GM19438 (cell line): Measurements from ENCODE around the gene NANP.
"Not testable (repeated sequence)": the region's sequence is repeated elsewhere in the genome, so short reads cannot be mapped to it uniquely, and the experiment has no call there.

Source experiments
- ATAC-seq: cut with Tn5 transposase; IDR thresholded peaks from one replicate; pipeline ENCODE4 v1.9.1; 2021; ENCODE audit warnings: low read depth; ENCODE audit not compliant: unreplicated experiment

Gene NANP, protein sequence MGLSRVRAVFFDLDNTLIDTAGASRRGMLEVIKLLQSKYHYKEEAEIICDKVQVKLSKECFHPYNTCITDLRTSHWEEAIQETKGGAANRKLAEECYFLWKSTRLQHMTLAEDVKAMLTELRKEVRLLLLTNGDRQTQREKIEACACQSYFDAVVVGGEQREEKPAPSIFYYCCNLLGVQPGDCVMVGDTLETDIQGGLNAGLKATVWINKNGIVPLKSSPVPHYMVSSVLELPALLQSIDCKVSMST

DNA sequence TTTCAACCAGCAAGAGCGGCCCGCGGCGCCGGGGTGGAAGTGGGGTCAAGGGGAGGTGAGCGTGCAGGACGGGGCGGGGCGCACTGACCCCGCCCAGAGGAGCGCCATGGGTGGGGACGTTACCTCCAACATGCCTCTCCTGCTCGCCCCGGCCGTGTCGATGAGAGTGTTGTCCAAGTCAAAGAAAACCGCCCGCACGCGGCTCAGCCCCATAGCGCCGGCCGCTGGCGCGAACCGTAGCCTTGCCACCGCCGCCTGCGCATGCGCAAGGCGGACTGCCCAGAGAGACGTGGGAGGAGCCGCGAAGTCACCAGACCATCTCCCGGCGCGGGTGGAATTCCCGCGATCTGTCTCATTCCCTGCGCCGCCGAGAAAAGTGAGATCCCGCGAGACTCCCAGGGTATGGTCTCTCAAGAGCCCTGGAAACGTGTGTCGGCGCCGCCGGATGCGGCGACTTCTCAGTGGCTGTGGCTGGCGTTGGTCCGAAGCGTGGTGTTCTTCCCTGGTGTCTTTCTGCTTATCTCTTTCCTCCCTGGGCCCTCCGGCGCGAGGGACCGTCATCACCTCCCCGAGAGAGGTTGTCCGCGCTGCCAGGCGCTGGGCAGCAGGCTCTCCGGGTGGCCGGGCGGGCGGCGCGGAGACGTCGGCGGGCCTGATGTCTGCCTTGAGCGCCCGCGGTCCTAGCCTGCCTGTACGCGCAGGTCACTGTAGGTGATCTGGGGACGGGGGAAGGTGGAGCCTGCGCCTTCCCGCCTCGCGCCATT is at the start of gene NANP:
Gene NANP, minus strand, starts transcription at position 279 of the 764 bp plus-strand sequence. Its CDS starts 66 bp downstream, at position 213.
- peak; percentile 83 for ATAC-seq

DNA sequence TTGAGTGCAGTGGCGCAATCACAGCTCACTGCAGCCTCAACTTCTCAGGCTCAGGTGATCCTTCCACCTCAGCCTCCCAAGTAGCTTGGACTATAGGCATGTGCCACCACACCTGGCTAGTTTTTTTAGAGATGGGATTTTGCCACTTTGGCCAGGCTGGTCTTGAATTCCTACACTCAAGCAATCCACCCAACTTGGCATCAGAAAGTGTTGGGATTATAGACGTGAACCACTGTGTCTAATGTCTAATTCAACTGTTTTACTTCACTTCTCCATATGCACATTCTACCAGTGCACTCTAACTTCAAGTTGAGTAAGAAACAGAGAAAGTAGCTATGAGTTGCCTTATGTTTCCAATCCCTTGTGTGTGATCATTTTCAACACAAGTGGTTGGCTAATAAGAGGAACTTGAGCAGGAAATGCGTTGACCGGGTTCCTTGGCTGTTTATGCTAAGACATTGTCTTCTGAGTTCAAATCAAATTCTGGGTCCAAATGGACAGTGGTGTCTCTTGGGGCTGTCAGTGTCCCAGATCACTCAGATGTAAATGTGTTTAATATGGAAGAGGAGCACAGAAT is 48.9 kb upstream of the NANP start:
- no peak for ATAC-seq

DNA sequence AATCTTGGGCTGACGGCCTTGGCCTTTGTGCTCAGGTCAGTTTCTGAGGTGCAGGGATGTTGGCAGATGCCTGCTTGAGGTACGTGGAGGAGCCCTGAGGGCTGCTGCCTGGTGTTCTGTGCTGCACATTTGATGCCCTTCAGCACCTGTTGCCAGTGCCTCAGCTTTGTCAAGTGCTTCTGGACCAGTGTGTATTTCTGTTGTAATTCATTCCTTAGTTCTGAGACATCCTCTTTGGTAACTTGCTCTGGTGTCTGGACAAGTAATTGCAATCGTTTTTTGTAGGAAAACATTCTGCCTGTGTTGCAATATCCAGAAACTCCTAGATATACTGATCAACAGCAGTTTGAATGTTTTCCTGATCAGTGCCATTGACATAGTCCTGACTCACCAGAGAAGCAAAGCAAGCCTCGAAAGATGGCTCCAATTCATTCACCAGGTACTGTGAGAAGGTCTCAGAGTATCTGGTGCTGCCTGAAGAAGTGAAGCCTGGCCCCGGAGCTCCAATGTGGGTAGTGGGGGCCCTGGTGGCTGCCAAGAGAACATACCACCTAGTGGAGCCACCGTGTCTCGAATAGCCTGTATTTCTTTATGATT is 46.1 kb upstream of the NANP start:
- no peak for ATAC-seq

DNA sequence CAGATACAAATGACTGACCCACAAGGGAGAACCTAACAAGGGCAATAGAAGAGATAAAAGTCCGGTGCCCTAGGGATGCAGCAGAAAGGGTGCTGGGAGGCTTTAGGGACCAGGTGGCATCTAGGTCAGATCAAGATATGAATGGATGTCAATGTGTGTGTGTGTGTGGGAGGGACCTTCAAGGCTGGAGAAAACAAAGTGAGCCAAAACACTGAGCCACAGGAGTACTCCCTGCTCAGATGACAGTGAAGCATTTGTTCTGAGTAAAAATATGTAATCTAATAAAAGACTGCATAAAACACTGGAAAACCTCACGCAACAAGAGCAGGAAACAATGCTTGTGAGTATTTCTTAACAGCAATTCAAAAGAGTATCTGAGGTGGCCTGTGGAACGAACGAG is 44.6 kb upstream of the NANP start:
- no peak for ATAC-seq

DNA sequence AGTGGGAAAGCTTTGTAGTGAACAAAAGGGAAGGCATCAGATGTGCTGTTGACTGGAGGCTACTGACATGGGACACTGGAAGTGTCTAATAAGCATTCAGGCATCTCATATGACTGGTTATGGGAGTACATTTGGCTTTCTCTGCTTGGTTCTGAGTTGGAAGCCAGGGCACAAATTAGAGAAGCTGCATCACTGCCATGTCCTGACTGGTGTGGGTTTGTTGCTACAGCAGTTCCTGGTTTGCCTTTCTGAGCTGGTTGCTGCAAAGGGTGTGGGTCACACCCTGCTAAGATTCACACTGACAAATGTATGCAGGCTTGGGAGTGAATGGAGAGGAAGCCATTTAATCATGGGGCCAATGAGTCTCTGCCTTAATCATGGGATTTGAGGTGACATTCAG is 36.2 kb upstream of the NANP start:
- no peak for ATAC-seq

DNA sequence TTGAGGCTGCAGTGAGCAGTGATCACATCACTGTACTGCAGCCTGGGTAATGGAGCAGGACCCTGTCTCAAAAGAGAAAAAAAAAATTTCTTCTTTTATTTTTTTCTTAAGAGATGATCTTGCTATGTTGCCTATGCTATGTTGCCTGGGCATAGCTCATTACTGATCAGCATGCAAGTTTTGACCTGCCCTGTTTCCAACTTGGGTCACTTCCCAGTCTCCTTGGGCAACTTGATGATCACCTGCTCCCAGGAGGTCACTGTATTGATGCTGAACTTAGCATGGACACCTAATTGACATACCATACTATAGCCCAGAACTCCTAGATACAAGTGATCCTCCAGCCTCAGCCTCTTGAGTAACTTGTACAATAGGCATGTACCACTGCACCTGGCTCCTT is 30.7 kb upstream of the NANP start:
- ATAC-seq, result no peak

DNA sequence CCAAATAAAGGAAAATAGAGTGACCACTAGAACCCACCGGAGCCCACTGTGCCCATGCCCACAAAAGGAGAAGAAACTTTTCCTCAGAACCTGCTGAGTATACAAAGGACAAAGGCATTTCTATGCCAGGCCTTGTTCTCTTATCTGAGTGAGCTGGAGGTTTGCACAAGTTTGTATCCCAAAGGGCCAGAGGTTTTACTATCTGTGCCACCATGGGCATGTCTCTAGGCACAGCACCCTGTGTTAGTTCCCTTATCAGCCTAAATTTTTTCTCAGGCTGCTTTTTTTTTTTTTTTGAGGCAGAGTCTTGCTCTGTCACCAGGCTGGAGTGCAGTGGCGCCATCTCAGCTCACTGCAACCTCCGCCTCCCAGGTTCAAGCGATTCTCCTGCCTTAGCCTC is 29.1 kb upstream of the NANP start:
- ATAC-seq, result not testable (repeated sequence)

DNA sequence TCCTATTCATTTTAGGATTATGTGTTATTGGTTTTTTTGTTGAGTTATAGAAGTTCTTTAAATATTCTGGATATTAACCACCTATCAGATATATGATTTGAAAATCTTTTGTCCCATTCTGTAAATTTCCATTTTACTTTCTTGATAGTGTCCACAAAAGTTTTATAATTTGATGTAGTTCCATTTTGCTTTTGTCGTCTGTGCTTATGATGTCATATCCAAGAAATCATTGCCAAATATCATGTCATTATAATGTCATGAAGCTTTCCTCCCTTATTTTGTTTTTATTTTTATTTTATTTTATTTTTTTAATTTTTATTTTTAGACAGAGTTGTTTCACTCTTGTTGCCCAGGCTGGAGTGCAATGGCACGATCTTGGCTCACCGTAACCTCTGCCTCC is 21.0 kb upstream of the NANP start:
- no peak for ATAC-seq

DNA sequence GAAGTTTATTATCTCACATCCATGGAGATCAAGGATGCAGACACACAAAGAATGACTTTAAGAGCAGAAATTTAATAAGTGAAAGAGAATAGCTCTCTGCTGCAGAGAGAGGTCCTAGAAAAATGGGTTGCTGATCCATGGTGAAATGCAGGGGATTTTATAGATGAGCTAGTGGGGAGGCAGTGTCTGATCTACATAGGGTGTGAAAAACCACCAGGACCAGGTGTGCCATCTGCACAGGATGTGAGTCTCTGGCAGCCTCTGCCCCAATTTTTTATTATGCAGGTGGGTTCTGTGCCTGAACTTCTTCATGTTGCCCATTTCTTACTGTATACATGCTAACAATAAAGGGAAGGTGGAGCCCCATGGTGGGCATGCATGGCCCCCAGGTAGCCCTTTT is 19.9 kb upstream of the NANP start:
- no peak for ATAC-seq

DNA sequence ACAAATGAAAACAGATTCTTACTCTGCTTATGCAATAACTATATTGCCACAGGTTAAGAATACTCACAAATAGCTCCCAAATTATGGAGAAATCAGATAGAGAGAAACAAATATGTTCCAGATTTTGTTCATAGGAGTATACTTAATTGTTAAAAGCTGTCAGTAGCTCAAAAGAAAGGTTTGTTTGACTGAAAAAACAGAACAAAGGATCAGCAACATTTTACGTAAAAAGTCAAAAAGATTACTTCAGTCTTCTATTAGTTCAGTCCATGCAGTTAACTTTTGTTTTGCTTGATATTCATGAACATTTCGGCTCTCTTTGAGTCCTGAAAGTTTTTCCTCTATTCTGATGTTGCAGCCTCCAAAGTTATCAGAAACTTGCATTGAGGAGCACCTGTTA is 13.4 kb upstream of the NANP start:
- ATAC-seq, result no peak

DNA sequence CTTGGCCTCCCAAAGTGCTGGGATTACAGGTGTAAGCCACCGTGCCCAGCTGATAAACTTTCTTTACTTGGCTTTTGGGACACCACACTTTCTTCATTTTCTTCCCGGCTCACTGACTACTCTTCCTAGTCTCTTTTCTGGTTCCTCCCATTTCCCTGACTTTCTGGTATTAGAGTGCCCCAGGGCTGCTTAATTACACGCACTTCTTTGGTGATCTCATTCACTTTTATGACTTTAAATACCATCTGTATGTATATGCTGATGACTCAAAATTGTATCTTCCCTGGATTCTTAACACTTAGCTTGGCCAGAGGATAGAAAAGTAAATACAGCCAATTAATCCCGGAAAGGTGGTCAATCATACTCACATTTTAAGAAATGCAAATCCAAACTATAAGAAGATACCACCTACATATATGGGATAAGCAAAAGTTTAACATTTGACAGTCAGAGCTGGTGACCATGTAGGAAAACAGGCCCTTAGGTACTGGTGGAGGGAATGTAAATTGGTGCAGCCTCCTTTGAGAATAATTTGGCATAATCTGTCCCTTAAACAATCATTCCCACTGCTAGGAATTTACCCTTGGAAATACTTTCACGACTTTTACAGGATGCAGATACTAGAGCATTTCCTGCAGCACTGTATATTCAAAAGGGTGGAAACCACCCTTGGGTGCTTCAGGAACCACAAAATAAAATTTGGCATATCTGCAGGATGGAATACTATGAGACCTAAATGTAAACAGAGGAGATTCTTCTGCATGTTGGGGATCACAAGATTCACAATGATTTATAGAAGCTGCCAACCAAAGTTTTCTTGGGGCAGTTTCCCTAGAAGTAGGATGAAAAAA is 9.4 kb upstream of the NANP start:
- ATAC-seq, result no peak

DNA sequence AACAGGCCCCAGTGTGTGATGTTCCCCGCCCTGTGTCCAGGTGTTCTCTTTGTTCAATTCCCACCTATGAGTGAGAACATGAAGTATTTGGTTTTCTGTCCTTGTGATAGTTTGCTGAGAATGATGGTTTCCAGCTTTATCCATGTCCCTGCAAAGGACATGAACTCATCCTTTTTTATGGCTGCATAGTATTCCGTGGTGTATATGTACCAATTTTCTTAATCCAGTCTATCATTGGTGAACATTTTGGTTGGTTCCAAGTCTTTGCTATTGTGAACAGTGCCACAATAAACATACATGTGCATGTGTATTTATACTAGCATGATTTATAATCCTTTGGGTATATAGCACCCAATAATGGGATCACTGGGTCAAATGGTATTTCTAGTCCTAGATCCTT is 6.8 kb upstream of the NANP start:
- not testable (repeated sequence) for ATAC-seq

DNA sequence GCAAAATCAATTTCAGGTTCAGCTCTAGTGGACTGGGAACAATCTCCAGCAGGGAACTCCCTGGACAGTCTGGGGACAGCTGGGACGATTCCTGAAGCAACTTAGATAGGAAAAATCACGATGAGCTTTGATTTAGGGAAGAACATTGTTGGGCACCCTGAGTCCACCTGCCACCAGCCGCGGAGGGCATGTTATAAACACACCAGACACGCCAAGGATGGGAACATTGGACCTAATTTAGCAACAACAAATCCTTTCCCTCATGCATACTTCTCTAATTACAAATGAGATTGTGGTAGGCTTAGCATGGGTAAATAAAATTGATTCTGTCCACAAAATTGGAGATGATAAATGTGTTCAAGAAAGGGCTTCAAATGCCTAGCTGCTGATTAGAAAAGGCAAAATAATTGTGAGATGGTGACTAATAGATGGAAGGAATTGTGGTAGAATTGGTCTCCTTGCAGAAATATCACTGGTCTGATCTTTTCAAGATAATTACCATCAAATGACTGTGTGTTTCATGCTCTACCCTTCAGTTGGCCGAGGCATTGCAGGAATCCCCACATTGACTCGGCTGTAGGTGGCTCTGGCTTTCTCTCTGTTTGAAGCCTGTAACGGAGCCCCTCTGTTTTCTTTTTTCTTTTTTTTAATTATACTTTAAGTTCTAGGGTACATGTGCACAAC is 6.1 kb upstream of the NANP start:
- no peak for ATAC-seq

DNA sequence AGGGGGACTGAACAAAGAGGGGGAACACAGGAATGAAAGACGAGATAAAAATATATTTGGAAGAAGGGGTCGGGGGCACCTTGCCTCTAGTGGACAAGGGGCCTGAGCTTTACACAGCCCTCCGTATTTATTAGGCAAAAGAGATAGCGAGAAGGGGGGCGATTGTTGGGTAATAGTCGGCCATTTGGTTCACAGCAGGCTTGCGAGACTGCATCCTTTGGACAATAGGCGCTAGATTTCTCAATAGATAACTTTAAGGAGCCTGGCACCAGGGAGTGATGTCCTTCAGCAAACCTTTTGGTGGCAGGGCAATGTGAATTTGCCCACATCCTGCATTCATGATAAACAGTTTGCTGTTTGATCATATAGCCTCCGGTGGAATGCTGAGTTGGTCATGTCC is 3.0 kb upstream of the NANP start:
- ATAC-seq, result no peak

DNA sequence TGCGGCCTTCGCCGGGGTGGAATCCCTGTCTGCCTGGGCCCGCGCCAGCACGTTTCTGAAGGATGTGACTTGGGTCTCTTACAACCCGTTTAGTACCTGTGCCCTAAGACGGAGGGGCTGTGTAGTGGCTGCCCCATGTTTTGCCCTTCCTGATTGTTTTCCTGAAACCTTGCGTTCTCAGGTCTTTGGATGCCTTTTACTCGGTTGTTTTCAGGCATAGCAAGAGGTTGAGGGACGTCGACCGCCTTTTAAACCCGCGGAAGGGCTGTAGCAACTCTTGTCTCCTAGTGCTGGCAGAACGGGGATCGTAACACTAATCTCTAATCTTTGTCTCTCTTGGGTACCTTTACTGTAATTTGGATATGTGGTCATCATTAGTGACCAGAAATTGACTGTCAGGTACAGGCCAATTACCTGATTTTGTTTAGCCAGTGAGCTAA is 706 bp upstream of the NANP start:
- no peak for ATAC-seq

DNA sequence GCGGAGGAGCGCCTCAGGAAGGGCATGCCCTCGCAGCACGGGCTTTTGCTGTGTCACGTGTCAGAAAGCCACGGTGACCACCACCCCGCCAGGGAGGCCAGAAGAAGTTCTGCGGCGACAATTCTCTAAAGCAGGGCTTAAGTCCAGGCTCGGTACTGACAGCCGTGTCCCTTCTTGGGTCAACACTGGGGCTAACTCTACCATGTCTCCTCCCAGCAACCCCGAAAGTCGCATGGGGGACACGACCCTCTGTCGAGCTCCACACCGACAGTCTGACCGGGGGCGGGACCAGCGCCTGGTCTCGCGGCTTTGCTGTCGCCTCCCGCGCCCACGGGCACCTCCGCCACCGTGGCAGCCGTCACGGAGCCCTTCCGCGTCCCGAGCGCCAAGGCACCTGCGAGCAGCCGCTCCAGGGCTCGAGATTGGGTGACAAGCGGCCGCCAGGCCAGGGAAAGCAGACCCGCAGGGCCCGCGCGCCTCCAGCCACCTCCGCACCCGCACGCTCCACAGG is 534 bp downstream of the NANP start:
- peak; percentile 19 for ATAC-seq

DNA sequence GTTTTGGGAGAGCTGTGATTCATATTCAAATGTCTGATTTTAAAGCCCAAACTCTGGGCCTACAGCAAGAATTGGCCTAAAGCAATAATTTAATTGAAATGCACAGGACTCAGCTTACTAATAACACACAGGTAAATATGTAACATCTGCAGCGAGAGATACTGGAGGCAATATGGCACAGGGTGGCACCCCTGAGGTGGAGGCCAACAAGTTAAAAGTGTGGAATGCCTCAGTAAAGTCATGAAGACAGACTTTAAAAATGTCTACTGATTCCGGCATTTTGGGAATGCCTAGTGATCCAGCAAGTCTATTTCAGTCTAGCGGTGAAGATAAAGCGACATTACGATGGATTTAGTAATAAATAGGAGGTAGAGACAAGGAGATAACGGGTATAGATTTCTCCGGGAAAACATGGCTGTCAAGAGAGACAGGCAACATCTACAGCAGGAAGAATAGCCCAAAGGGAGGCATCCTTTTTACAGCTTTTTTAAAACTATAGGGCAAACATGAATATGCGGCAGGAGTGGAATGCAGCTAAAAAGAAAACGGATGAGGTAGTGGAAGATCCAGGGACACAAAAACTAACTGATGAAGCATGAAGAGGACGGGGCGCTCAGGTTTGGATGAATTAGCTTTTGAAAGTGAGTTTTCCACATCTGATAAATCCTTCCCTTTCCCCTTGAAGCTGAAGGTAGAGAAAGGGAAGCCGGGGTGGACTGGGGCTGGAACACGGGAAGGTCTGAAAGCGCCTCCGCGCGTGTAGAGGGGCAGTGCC is 1.2 kb downstream of the NANP start:
- no peak for ATAC-seq

DNA sequence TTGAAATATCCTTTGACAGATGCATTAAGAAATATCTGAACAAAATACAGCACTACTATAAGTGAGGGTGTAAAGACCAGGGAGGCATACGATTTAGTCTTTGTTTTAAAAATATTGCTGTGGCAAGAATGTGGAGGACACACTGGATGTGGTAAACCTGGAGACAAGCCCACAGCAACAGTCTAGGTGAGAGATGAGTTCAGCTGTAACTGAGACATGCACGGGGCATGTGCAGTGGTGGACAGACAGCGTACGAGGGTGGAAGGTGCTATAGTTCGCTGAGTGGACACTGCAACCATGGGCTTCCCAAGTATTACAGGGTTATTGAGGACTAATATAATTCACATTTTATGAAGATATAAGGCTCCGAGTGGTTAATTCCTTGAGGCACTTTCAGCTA is 1.8 kb downstream of the NANP start:
- no peak for ATAC-seq

DNA sequence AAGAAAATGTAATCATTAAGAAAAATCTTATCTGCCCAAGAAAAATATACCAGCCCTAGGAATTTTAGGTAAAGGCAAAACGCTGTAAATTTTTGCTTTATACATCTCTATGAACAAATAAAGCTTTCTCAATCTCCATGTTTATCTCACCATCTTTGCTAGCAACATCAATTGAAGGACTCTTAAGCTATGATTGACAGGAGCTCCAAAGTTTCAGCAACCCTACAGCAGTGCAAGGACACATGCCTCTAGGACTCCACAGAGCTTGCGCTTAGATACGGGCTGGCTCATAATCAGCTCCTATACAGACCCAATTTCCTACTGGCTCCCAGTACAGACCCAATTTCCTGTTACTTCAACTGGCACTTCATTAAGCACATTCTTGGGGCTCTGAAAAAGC is 4.3 kb downstream of the NANP start:
- no peak for ATAC-seq
